K562 (cell line): ENCODE measurements around the gene EDEM2.

Experiments
- BHLHE40 ChIP-seq: IDR thresholded peaks from 2 replicates; pipeline ENCODE4 v1.6.1; 2011; ENCODE audit warnings: low read length, improper control_type of control experiment
- CBX5 ChIP-seq: IDR thresholded peaks from 2 replicates; pipeline ENCODE4 v1.6.1; 2014; ENCODE audit warnings: low read depth, borderline replicate concordance
- CTCF ChIP-seq, 3 experiments: IDR thresholded peaks in 2 of 3; conservative IDR thresholded peaks in 1 of 3; 2 replicates each; pipeline ENCODE4 v1.5.1; 2011 to 2012; ENCODE audit warnings: low read length in 3 of 3, mild to moderate bottlenecking in 3 of 3, control low read depth in 2 of 3, improper control_type of control experiment in 1 of 3, inconsistent platforms in 1 of 3, low read depth in 1 of 3, mixed read lengths in 1 of 3, moderate library complexity in 1 of 3; ENCODE audit not compliant: insufficient read depth in 2 of 3
- FOS ChIP-seq: IDR thresholded peaks from 3 replicates; pipeline ENCODE4 v1.6.1; 2011; ENCODE audit not compliant: insufficient read length; ENCODE audit errors: extremely low read depth
- KAT2B ChIP-seq: IDR thresholded peaks from one replicate; pipeline ENCODE4 v1.6.1; 2012; ENCODE audit warnings: low read depth, mild to moderate bottlenecking, control low read depth, inconsistent platforms, low read length, moderate library complexity
- MLLT1 ChIP-seq, 2 experiments: fragments of 450-650 bp; IDR thresholded peaks; 2 replicates each; pipeline ENCODE4 v1.6.1; 2016
- PML ChIP-seq: IDR thresholded peaks from 2 replicates; pipeline ENCODE4 v1.6.1; 2012; ENCODE audit warnings: low read length, inconsistent platforms
- POLR2A ChIP-seq: fragments of 450-650 bp; conservative IDR thresholded peaks from 2 replicates; pipeline ENCODE4 v1.6.1; 2016
- PURB ChIP-seq: sonication (generic); formaldehyde crosslinking; IDR thresholded peaks from 2 replicates; pipeline ENCODE4 v1.9.0; 2021; ENCODE audit warnings: low read depth, mild to moderate bottlenecking, missing genetic modification reagents
- RBFOX2 ChIP-seq: fragments of 200-400 bp; formaldehyde crosslinking; IDR thresholded peaks from 2 replicates; pipeline ENCODE4 v1.6.1; 2017; ENCODE audit warnings: low read depth, mild to moderate bottlenecking, low read length, moderate library complexity
- ZNF23 ChIP-seq: fragments of 250-450 bp; sonication (Bioruptor Pico); IDR thresholded peaks from 2 replicates; pipeline ENCODE4 v1.4.0; 2020; ENCODE audit warnings: mild to moderate bottlenecking

DNA sequence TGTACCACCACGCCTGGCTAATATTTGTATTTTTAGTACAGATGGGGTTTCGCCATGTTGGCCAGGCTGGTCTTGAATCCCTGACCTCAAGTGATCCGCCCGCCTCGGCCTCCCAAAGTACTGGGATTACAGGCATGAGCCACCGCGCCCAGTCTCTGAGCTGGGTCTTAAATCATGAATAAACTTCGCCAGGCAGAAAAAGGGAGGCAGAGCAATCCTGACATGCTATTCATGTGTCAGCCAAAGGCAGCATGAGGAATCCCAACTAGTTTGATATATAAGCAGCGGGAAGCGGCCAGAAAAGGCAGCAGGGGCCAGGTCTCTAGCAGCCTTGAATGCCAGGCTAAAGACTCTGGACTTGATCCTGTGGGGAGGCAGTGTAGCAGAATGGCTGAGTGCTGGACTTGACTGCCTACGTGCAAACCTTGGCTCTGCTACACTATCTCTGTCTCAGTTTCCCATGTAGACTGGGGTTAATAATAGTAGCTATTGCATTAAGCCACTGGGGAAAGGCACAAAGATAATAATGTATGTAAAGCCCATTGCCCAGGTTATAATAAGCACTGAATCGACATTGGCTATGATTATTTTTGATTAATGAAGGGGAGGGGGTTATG, 26.5 kb upstream of the EDEM2 start:
- TF ChIP-seq MLLT1 (IDR thresholded peaks at IDR 0.05), result no peak
- no peak for TF ChIP-seq POLR2A
- TF ChIP-seq ZNF23 (CRISPR knock-in tag), result no peak
- TF ChIP-seq RBFOX2, result no peak
- no peak for TF ChIP-seq CBX5
- TF ChIP-seq PML, result no peak
- TF ChIP-seq CTCF (IDR thresholded peaks at IDR 0.05 in 2 of 3, conservative IDR thresholded peaks at IDR 0.05 in 1 of 3; ENCODE audit: insufficient read depth in 2 of 3, low read depth in 1 of 3, low read length in 3 of 3), result no peak
- TF ChIP-seq BHLHE40, result no peak
- no peak for TF ChIP-seq KAT2B
- no peak for TF ChIP-seq PURB (CRISPR knock-in tag)
- no peak for TF ChIP-seq FOS
